Tibial artery (tissue), 4 donors: Measurements from ENCODE around the gene LIPM.

Source experiments
- DNase-seq, 2 donors: peaks; one replicate each; pipeline ENCODE4 v3.0.0-alpha.2; 2019
- H3K27ac ChIP-seq, 2 donors: fragments of 200-600 bp; sonication (generic) in 1 of 2; 1 replicate in 1 of 2; 2 replicates in 1 of 2; pipeline ENCODE4 v1.5.1; 2018 to 2019; ENCODE audit warnings: mild to moderate bottlenecking in 1 of 2
- H3K27me3 ChIP-seq, 2 donors: fragments of 200-600 bp; sonication (generic) in 1 of 2; one replicate each; pipeline versions ENCODE4 v1.5.1 to v1.6.0; 2016 to 2019
- H3K36me3 ChIP-seq, 3 donors: fragments of 200-600 bp; sonication (generic) in 2 of 3; one replicate each; pipeline ENCODE4 v1.5.1; 2016 to 2019; ENCODE audit warnings: mild to moderate bottlenecking in 2 of 3
- H3K4me1 ChIP-seq, 4 donors: fragments of 200-600 bp; sonication (generic) in 2 of 4; 1 replicate in 3 of 4; 2 replicates in 1 of 4; pipeline ENCODE4 v1.5.1; 2016 to 2019
- H3K4me3 ChIP-seq, 2 donors: fragments of 200-600 bp; sonication (generic) in 1 of 2; 1 replicate in 1 of 2; 2 replicates in 1 of 2; pipeline ENCODE4 v1.5.1; 2018 to 2019; ENCODE audit warnings: mild to moderate bottlenecking in 2 of 2
- H3K9me3 ChIP-seq, 3 donors: fragments of 200-600 bp; sonication (generic) in 1 of 3; one replicate each; pipeline ENCODE4 v1.5.1; 2016 to 2019
- CTCF ChIP-seq, 2 experiments: fragments of 200-600 bp in 1 of 2; fragments of 450-650 bp in 1 of 2; IDR thresholded peaks; one replicate each; pipeline ENCODE4 v1.5.1; 2017 to 2019; ENCODE audit warnings: antibody characterized with exemption in 2 of 2, mild to moderate bottlenecking in 1 of 2, moderate library complexity in 1 of 2
- intact Hi-C: fragments of 100-400 bp; cut with DNase I; formaldehyde crosslinking; loops from one replicate; pipeline ENCODE4 v1.15.0; 2023; ENCODE audit warnings: low total_unique reads

The LIPM gene

GRCh38 chr10:88762906-88763305 is 39.6 kb upstream of the LIPM start:
- H3K27ac ChIP-seq = no peak overlapping the region
- H3K36me3 ChIP-seq = no peaks in the 10 kb centered on the region
- H3K9me3 ChIP-seq = no peaks in the 10 kb centered on the region
- TF ChIP-seq CTCF (IDR thresholded peaks at IDR 0.05) = no peak
- no peak overlapping the region for H3K4me3 ChIP-seq
- H3K4me1 ChIP-seq = no peaks in the 10 kb centered on the region
- intact Hi-C loops = no loop called here
- H3K27me3 ChIP-seq = no peaks in the 10 kb centered on the region
- no peak for DNase-seq

DNA sequence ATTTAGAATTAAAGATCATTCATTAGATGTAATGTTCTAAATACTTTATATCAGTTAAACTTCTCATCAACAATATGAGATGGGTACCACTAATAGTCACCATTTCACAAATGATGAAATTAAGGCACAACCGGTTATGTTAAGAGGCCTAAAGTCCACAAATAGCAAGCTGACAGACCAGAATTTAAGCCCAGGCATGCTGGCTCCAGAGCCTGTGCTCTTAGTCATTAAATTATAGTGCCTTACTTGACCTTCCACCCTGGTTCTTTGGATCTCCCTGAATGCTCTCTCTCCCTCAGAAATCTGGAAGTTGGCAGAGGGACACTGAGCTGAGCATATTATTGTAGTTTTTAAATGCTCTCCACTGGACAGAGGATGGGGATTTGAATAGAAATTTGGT is 39.1 kb upstream of the LIPM start:
- H3K4me3 ChIP-seq = no peak overlapping the region
- no peak overlapping the region for H3K27ac ChIP-seq
- intact Hi-C loops = no loop called here
- no peaks in the 10 kb centered on the region for H3K36me3 ChIP-seq
- DNase-seq = no peak
- no peaks in the 10 kb centered on the region for H3K4me1 ChIP-seq
- H3K9me3 ChIP-seq = no peaks in the 10 kb centered on the region
- no peaks in the 10 kb centered on the region for H3K27me3 ChIP-seq
- no peak for TF ChIP-seq CTCF (IDR thresholded peaks at IDR 0.05)

GRCh38 chr10:88764110-88764509 is 38.4 kb upstream of the LIPM start:
- intact Hi-C loops = no loop called here
- TF ChIP-seq CTCF (IDR thresholded peaks at IDR 0.05) = no peak
- Histone ChIP-seq H3K4me1 (no peaks in the 10 kb centered on the region), H3K36me3 (no peaks in the 10 kb centered on the region), H3K4me3 (no peak overlapping the region), H3K9me3 (no peaks in the 10 kb centered on the region), H3K27ac (no peak overlapping the region), H3K27me3 (no peaks in the 10 kb centered on the region)
- no peak for DNase-seq

- Histone ChIP-seq H3K27me3 (no peaks in the 10 kb centered on the region), H3K4me1 (no peaks in the 10 kb centered on the region), H3K9me3 (no peaks in the 10 kb centered on the region), H3K36me3 (no peaks in the 10 kb centered on the region), H3K4me3 (no peak overlapping the region), H3K27ac (no peak overlapping the region)
- TF ChIP-seq CTCF (IDR thresholded peaks at IDR 0.05) = no peak
- intact Hi-C loops = no loop called here
- DNase-seq = no peak
Observed at GRCh38 chr10:88765816-88766215, 36.7 kb upstream of the LIPM start.

DNA sequence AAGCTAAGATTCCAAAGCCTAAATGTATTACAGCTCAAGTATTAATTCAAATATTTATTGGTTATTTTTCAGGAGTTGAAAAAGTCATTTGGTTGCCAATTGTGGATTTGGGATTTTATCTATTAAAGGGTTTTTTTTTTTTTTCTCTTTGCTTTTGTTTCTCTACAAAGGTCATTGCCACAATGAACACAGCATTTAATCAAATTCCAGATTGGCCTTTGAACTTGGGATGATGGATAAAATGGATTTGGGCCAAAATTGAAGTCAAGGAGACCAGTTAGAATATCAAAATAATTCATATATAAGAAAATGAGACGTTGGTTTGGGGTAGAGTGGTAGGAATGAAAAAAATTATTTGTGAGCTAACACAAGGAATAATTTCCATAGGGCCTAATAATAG is 33.1 kb upstream of the LIPM start:
- no peak for DNase-seq
- H3K27ac ChIP-seq = no peak overlapping the region
- no peaks in the 10 kb centered on the region for H3K4me1 ChIP-seq
- no peak for TF ChIP-seq CTCF (IDR thresholded peaks at IDR 0.05)
- no peaks in the 10 kb centered on the region for H3K9me3 ChIP-seq
- H3K36me3 ChIP-seq = no peaks in the 10 kb centered on the region
- intact Hi-C loops = no loop called here
- H3K27me3 ChIP-seq = no peaks in the 10 kb centered on the region
- H3K4me3 ChIP-seq = no peak overlapping the region

- intact Hi-C loops = no loop called here
Observed at GRCh38 chr10:88781206-88781605, 21.3 kb upstream of the LIPM start.

More at GRCh38 chr10:88781206-88781605, 21.3 kb upstream of the LIPM start:
- no peaks in the 10 kb centered on the region for H3K4me1 ChIP-seq
- no peak overlapping the region for H3K27ac ChIP-seq
- TF ChIP-seq CTCF (IDR thresholded peaks at IDR 0.05) = no peak
- DNase-seq = no peak
- no peaks in the 10 kb centered on the region for H3K36me3 ChIP-seq
- no peaks in the 10 kb centered on the region for H3K9me3 ChIP-seq
- no peak overlapping the region for H3K4me3 ChIP-seq
- no peaks in the 10 kb centered on the region for H3K27me3 ChIP-seq
